H1 (cell line): ENCODE measurements around the gene SSNA1. TPM values are rescaled to one million over a fixed set of nuclear protein-coding genes. Genes with fewer than 3 reads are reported as not detected.

Experiments
- CTCF ChIA-PET: fragments of 300-600 bp; sonication (Branson Sonifier 250); formaldehyde crosslinking; loops from one replicate; lab custom pipeline; 2021; ENCODE audit not compliant: partially characterized antibody; lab: Charles Lee
- POLR2A ChIA-PET: fragments of 300-600 bp; sonication (Branson Sonifier 250); formaldehyde crosslinking; loops from one replicate; lab custom pipeline; 2021; ENCODE audit warnings: inconsistent platforms; ENCODE audit not compliant: partially characterized antibody; lab: Charles Lee
- DNase-seq, 2 experiments: peaks; one replicate each; pipeline versions ENCODE4 v3.0.0 to v3.0.0-alpha.2; 2010 to 2022; ENCODE audit warnings: low spot score in 2 of 2, low read depth in 1 of 2, mixed read lengths in 1 of 2
- FAIRE-seq: peaks from 2 replicates; lab custom pipeline; 2011; peaks lifted over from hg19 to GRCh38; lab: Jason Lieb, UNC
- H2AFZ ChIP-seq: 2 replicates; pipeline ENCODE4 v1.8.1; 2012; ENCODE audit warnings: low read length, inconsistent platforms
- H2AK5ac ChIP-seq: 2 replicates; pipeline ENCODE4 v1.6.1; 2013; ENCODE audit warnings: low read depth, low read length
- H2BK120ac ChIP-seq: replicated peaks from 2 replicates; pipeline ENCODE3; 2013; ENCODE audit warnings: low read depth, low read length, inconsistent platforms
- H2BK12ac ChIP-seq: 2 replicates; pipeline ENCODE4 v1.6.1; 2013; ENCODE audit warnings: low read depth, low read length
- H2BK15ac ChIP-seq: 2 replicates; pipeline ENCODE4 v1.6.1; 2013; ENCODE audit warnings: low read length
- H2BK20ac ChIP-seq: 2 replicates; pipeline ENCODE4 v1.6.1; 2013; ENCODE audit warnings: low read length
- H2BK5ac ChIP-seq: 2 replicates; pipeline ENCODE4 v1.6.1; 2013; ENCODE audit warnings: low read depth, low read length
- H3K14ac ChIP-seq: 2 replicates; pipeline ENCODE4 v1.6.1; 2013; ENCODE audit warnings: inconsistent platforms; ENCODE audit not compliant: insufficient read length
- H3K18ac ChIP-seq: 2 replicates; pipeline ENCODE4 v1.6.1; 2013; ENCODE audit warnings: low read length; ENCODE audit errors: extremely low read depth
- H3K23ac ChIP-seq: 2 replicates; pipeline ENCODE4 v1.6.1; 2013; ENCODE audit warnings: inconsistent platforms; ENCODE audit not compliant: insufficient read length
- H3K23me2 ChIP-seq: 2 replicates; pipeline ENCODE4 v1.6.1; 2013; ENCODE audit warnings: low read depth, low read length
- H3K27ac ChIP-seq: 2 replicates; pipeline ENCODE4 v1.6.1; 2011; ENCODE audit warnings: low read depth, low read length, inconsistent platforms
- H3K27me3 ChIP-seq, 4 experiments: replicated peaks in 1 of 4; 1 replicate in 1 of 4; 2 replicates in 3 of 4; pipeline versions ENCODE4 v1.6.1 to v1.8.1; 2011 to 2013; ENCODE audit warnings: low read length in 3 of 4, mild to moderate bottlenecking in 3 of 4, inconsistent platforms in 2 of 4, mixed read lengths in 2 of 4, moderate library complexity in 1 of 4; ENCODE audit not compliant: control insufficient read depth in 3 of 4, insufficient read depth in 3 of 4; ENCODE audit errors: extremely low read depth in 1 of 4
- H3K36me3 ChIP-seq, 4 experiments: 2 replicates each; pipeline versions ENCODE4 v1.6.1 to v1.8.1; 2011 to 2013; ENCODE audit warnings: mild to moderate bottlenecking in 4 of 4, low read length in 3 of 4, moderate library complexity in 2 of 4, control low read depth in 1 of 4, inconsistent platforms in 1 of 4; ENCODE audit not compliant: insufficient read depth in 4 of 4, control insufficient read depth in 2 of 4
- H3K4ac ChIP-seq: replicated peaks from 2 replicates; pipeline ENCODE3; 2013; ENCODE audit warnings: low read length, low read depth, mixed read lengths, inconsistent platforms; ENCODE audit not compliant: insufficient read length
- H3K4me1 ChIP-seq, 4 experiments: replicated peaks in 1 of 4; 1 replicate in 1 of 4; 2 replicates in 3 of 4; pipeline versions ENCODE4 v1.6.1 to v1.8.1; 2011 to 2013; ENCODE audit warnings: low read length in 3 of 4, inconsistent platforms in 2 of 4, mixed read lengths in 1 of 4; ENCODE audit not compliant: insufficient read depth in 4 of 4, control insufficient read depth in 3 of 4
- H3K4me2 ChIP-seq, 2 experiments: 2 replicates each; pipeline versions ENCODE4 v1.6.1 to v1.8.1; 2011 to 2013; ENCODE audit warnings: low read depth in 2 of 2, low read length in 2 of 2, control low read depth in 1 of 2, inconsistent platforms in 1 of 2, mild to moderate bottlenecking in 1 of 2; ENCODE audit not compliant: insufficient read depth in 1 of 2
- H3K4me3 ChIP-seq, 4 experiments: fragments of 200-600, 300-600 bp in 1 of 4; sonication (generic), shearing (Covaris generic), sonication (Bioruptor Twin) in 1 of 4; 2 replicates each; pipeline versions ENCODE4 v1.5.1 to v1.8.1; 2011 to 2016; ENCODE audit warnings: low read length in 4 of 4, low read depth in 3 of 4, control low read depth in 2 of 4, inconsistent platforms in 2 of 4, mild to moderate bottlenecking in 2 of 4, mixed read lengths in 1 of 4, moderate library complexity in 1 of 4; ENCODE audit not compliant: insufficient read depth in 2 of 4; ENCODE audit errors: extremely low read depth in 1 of 4
- H3K56ac ChIP-seq: replicated peaks from 2 replicates; pipeline ENCODE3; 2013; ENCODE audit warnings: low read depth, mild to moderate bottlenecking, mixed read lengths, low read length, inconsistent platforms; ENCODE audit not compliant: insufficient read length
- H3K79me1 ChIP-seq: 2 replicates; pipeline ENCODE4 v1.6.1; 2013; ENCODE audit warnings: low read depth, low read length, control low read depth
- H3K79me2 ChIP-seq, 2 experiments: 2 replicates each; pipeline versions ENCODE4 v1.6.1 to v1.8.1; 2012 to 2013; ENCODE audit warnings: low read length in 2 of 2, mild to moderate bottlenecking in 2 of 2, inconsistent platforms in 1 of 2; ENCODE audit not compliant: insufficient read depth in 2 of 2, control insufficient read depth in 1 of 2
- H3K9ac ChIP-seq, 4 experiments: replicated peaks in 1 of 4; 1 replicate in 1 of 4; 2 replicates in 3 of 4; pipeline versions ENCODE4 v1.6.1 to v1.8.1; 2011 to 2013; ENCODE audit warnings: low read depth in 3 of 4, low read length in 3 of 4, control low read depth in 2 of 4, mild to moderate bottlenecking in 2 of 4, moderate library complexity in 2 of 4, inconsistent platforms in 1 of 4; ENCODE audit errors: extremely low read depth in 1 of 4
- H3K9me3 ChIP-seq, 2 experiments: 2 replicates each; pipeline versions ENCODE4 v1.6.1 to v1.8.1; 2012 to 2013; ENCODE audit warnings: mild to moderate bottlenecking in 2 of 2, moderate library complexity in 2 of 2, control low read depth in 1 of 2, inconsistent platforms in 1 of 2, low read depth in 1 of 2, low read length in 1 of 2, mixed read lengths in 1 of 2; ENCODE audit not compliant: insufficient read depth in 2 of 2
- H4K20me1 ChIP-seq, 2 experiments: replicated peaks in 1 of 2; 2 replicates each; pipeline versions ENCODE3 to v1.8.1; 2011 to 2013; ENCODE audit warnings: inconsistent platforms in 2 of 2, low read length in 2 of 2, mild to moderate bottlenecking in 1 of 2; ENCODE audit not compliant: insufficient read depth in 2 of 2, control insufficient read depth in 1 of 2
- H4K5ac ChIP-seq: 2 replicates; pipeline ENCODE4 v1.6.1; 2013; ENCODE audit warnings: low read length, low read depth, mixed read lengths, inconsistent platforms; ENCODE audit not compliant: insufficient read length
- H4K8ac ChIP-seq: 2 replicates; pipeline ENCODE4 v1.8.0; 2013; ENCODE audit warnings: mild to moderate bottlenecking, moderate library complexity, low read length, inconsistent platforms; ENCODE audit not compliant: insufficient read depth; ENCODE audit errors: extremely low read depth
- H4K91ac ChIP-seq: replicated peaks from 2 replicates; pipeline ENCODE3; 2013; ENCODE audit warnings: low read length, mixed read lengths, inconsistent platforms; ENCODE audit not compliant: insufficient read length
- ASH2L ChIP-seq: fragments of 200-600, 300-600 bp; sonication (generic); IDR thresholded peaks from one replicate; pipeline ENCODE4 v1.7.1; 2017; ENCODE audit warnings: low read length
- CBX8 ChIP-seq: fragments of 300-800, 300-1000 bp; sonication (generic); IDR thresholded peaks from 2 replicates; pipeline ENCODE4 v1.7.1; 2016; ENCODE audit warnings: low read depth, low read length, borderline replicate concordance
- FOSL1 ChIP-seq: IDR thresholded peaks from 2 replicates; pipeline ENCODE4 v1.6.1; 2011; ENCODE audit warnings: mild to moderate bottlenecking, low read depth, low read length, moderate library complexity; ENCODE audit not compliant: insufficient read depth
- HDAC6 ChIP-seq: IDR thresholded peaks from one replicate; pipeline ENCODE4 v1.7.1; 2012; ENCODE audit warnings: low read depth, mild to moderate bottlenecking, inconsistent platforms, low read length, moderate library complexity
- RXRA ChIP-seq: IDR thresholded peaks from 2 replicates; pipeline ENCODE4 v1.6.1; 2011; ENCODE audit warnings: low read depth, mild to moderate bottlenecking, low read length, moderate library complexity; ENCODE audit not compliant: insufficient read depth
- SIX5 ChIP-seq: IDR thresholded peaks from 2 replicates; pipeline ENCODE4 v1.6.1; 2011; ENCODE audit warnings: mild to moderate bottlenecking, low read depth, low read length
- SP4 ChIP-seq: IDR thresholded peaks from 2 replicates; pipeline ENCODE4 v1.6.1; 2012; ENCODE audit warnings: low read length, inconsistent platforms
- TCF12 ChIP-seq: IDR thresholded peaks from 2 replicates; pipeline ENCODE4 v1.6.1; 2011; ENCODE audit warnings: low read depth, mild to moderate bottlenecking, low read length
- WGBS, 2 experiments: shearing (Covaris generic) in 1 of 2; methylation state at CpG; one replicate each; pipeline versions ENCODE4 v1.1.6 to v1.1.7; 2013 to 2015; ENCODE audit warnings: low lambda C conversion rate in 2 of 2, mixed read lengths in 2 of 2, inconsistent platforms in 1 of 2, low coverage in 1 of 2, missing lambda C conversion rate in 1 of 2; ENCODE audit not compliant: insufficient replicate concordance in 2 of 2, insufficient coverage in 1 of 2, insufficient read length in 1 of 2; ENCODE audit errors: extremely low coverage in 1 of 2, missing lambda C conversion rate in 1 of 2; 5-methylcytosine and 5-hydroxymethylcytosine counted together
- polyA plus RNA-seq, 7 experiments: library from polyadenylated mRNA; depleted of rRNA in 3 of 7; stranded (reverse) in 5 of 7; unstranded in 2 of 7; fragments of >200 nt in 5 of 7; fragments of 200-250 nt in 2 of 7; gene quantifications; 1 replicate in 5 of 7; 2 replicates in 1 of 7; 4 replicates in 1 of 7; pipeline versions ENCODE4 v1.2.1 to v1.2.3, GENCODE V29; 2011 to 2013; ENCODE audit warnings: missing spikeins in 2 of 7, mixed read lengths in 2 of 7
- total RNA-seq: library from RNA; stranded (reverse); fragmentation: NEBNext Ultra II Directional; extraction: Animal tissue kit (Norgen Biotek cat#: 25700); gene quantifications from 2 replicates; pipeline ENCODE4 v1.2.1, GENCODE V29; 2021

The SSNA1 gene
- total and polyA plus RNA-seq, 2 of the 8 experiments (the other 6 are each of a cell fraction or from before 2014, with no cell fraction given), result 87.3 to 157 TPM

GRCh38 chr9:137160054-137160425 lies 28.4 kb upstream of the SSNA1 start:
- 75% methylated on average over 15 of the region's 17 CpGs; no CpG with 5 or more reads in 1 of the 2 experiments for WGBS, 2 experiments
- Histone ChIP-seq H3K27me3 (peaks cover 56 to 96% (median 91%) of the 10 kb centered on the region in 4 experiments), H2AFZ (no peak overlapping the region), H2AK5ac (no peak overlapping the region), H3K23ac (no peak overlapping the region), H2BK12ac (no peak overlapping the region), H4K8ac (no peak overlapping the region), H3K36me3 (no peaks in the 10 kb centered on the region), H3K18ac (no peak overlapping the region), H3K27ac (no peak overlapping the region), H4K20me1 (peaks cover 0 to 23% of the 10 kb centered on the region in 2 experiments), H3K79me1 (no peaks in the 10 kb centered on the region; the same call in 1 of the 2 replicates), H2BK120ac (no peak overlapping the region), H4K91ac (no peak overlapping the region), H3K14ac (no peak overlapping the region), H3K4me2 (no peak overlapping the region; a peak in 1 of 4 replicates), H3K4me1 (peaks cover 0 to 13% (median 12%) of the 10 kb centered on the region in 4 experiments; a peak in 6 of 7 replicates), H2BK20ac (no peak overlapping the region), H2BK15ac (no peak overlapping the region), H4K5ac (no peak overlapping the region), H2BK5ac (no peak overlapping the region), H3K23me2 (peaks cover 10% of the 10 kb centered on the region; the same call in 1 of the 2 replicates), H3K56ac (no peak overlapping the region), H3K4ac (no peak overlapping the region), H3K4me3 (no peak overlapping the region), H3K9me3 (no peaks in the 10 kb centered on the region), H3K79me2 (no peaks in the 10 kb centered on the region), H3K9ac (no peak overlapping the region)
- CTCF ChIA-PET, result interaction anchor here (0.8 kb wide), 1 partner anchor 15 kb away, joined by 5 read pairs; no protein-coding TSS in a partner anchor
- POLR2A ChIA-PET, result no interaction called here
- DNase-seq, result no peak
- FAIRE-seq, result no peak
- no peak for TF ChIP-seq FOSL1
- TF ChIP-seq RXRA, result no peak
- TF ChIP-seq SP4, result no peak
- TF ChIP-seq CBX8, result no peak
- no peak for TF ChIP-seq TCF12
- TF ChIP-seq SIX5, result no peak
- TF ChIP-seq ASH2L, result no peak
- TF ChIP-seq HDAC6, result no peak
